Neuron (in vitro differentiated cells): ENCODE results near the gene DOCK2.

Experiments used
- H2AFZ ChIP-seq: one replicate; pipeline ENCODE4 v1.6.1; 2013; ENCODE audit warnings: low read depth, mild to moderate bottlenecking, inconsistent platforms, low read length, moderate library complexity
- H3K27me3 ChIP-seq: one replicate; pipeline ENCODE4 v1.6.1; 2013; ENCODE audit warnings: low read length; ENCODE audit not compliant: insufficient read depth
- H3K36me3 ChIP-seq: one replicate; pipeline ENCODE4 v1.6.1; 2013; ENCODE audit warnings: low read length; ENCODE audit not compliant: insufficient read depth
- H3K4me1 ChIP-seq: one replicate; pipeline ENCODE4 v1.6.1; 2013; ENCODE audit warnings: low read length; ENCODE audit not compliant: insufficient read depth
- H3K4me3 ChIP-seq: 2 replicates; pipeline ENCODE4 v1.5.1; 2013; ENCODE audit warnings: mild to moderate bottlenecking, low read length, moderate library complexity
- H3K9me3 ChIP-seq: one replicate; pipeline ENCODE4 v1.6.1; 2013; ENCODE audit warnings: low read length

Gene DOCK2

DNA sequence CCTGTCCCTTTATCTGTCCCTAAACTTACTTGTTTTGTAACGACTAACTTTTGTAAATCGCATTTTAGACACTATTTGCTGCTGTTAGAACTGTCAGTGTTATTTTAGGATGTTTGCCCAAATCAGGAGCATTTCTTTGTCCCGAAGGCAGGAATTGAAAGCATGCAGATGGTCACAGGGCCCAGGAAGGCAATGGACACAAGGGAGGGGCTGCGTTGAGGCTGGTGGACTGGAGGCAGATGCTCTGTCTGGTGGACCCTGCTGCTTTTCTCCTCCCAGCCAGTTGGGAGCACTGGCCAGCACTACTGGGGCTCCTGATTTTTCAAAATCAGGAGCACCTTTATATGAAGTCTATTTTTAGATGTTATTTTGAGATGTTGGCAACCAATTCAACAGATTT lies 31.7 kb downstream of the DOCK2 start:
- no peaks in the 10 kb centered on the region for H3K9me3 ChIP-seq
- no peaks in the 10 kb centered on the region for H3K36me3 ChIP-seq
- no peak overlapping the region for H2AFZ ChIP-seq
- H3K4me1 ChIP-seq, result no peaks in the 10 kb centered on the region
- H3K27me3 ChIP-seq, result no peaks in the 10 kb centered on the region
- H3K4me3 ChIP-seq, result no peak overlapping the region

DNA sequence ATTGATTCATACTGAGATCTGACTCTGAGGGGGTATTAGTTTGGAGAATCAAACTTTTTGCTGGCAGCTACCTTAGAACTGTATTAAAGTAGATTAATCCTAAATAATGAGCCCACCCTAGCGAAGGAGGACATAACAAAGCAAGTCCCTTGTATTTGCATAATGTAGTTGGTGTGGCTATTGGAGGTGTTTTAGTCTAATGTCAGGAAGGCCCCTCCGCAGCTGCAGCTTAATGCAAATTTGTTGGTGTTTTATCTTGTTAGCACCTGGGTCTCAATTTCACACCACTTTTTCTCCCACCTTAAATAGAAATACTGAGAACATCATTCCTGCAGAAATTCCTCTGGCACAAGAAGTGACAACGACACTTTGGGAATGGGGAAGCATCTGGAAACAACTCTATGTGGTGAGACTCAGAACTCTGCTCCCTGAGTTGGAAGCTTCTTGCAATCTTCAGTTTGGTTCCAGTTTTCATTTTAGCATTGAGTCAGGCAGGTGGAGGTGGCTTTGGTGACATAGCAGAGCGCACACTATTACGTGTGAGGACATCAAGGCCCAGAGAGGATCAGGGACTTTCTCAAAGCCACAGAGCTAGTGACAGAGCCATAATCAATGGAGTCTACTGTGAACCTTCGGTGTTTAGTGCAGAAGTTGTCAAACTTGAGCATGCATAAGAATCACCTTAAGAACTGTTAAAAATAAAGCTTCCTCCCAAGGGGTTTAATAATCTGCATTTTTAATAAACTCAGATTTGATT lies 33.9 kb downstream of the DOCK2 start:
- Histone ChIP-seq H2AFZ (no peak overlapping the region), H3K4me3 (no peak overlapping the region), H3K9me3 (no peaks in the 10 kb centered on the region), H3K36me3 (no peaks in the 10 kb centered on the region), H3K27me3 (no peaks in the 10 kb centered on the region), H3K4me1 (no peaks in the 10 kb centered on the region)

DNA sequence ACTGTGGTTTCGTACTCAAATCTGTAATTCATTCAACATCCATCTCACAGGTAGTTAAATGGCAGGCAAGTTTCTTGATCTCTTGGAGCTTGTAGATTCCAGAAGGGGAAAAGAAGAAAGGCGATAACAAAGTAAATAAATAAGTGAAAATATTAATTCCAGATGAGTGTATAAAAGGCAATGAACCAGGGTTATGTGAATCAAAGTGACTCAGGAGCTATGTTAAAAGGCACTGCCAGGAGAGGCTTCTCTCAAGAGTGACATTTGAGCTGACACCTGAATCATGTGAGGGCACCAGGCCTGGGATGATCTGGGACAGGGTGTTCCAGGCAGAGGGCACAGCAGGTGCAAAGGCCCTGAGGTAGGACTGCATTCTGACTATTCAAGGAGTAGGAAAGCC lies 45.0 kb downstream of the DOCK2 start:
- H2AFZ ChIP-seq, result no peak overlapping the region
- H3K4me1 ChIP-seq, result no peaks in the 10 kb centered on the region
- H3K9me3 ChIP-seq, result no peaks in the 10 kb centered on the region
- H3K27me3 ChIP-seq, result no peaks in the 10 kb centered on the region
- no peak overlapping the region for H3K4me3 ChIP-seq
- H3K36me3 ChIP-seq, result no peaks in the 10 kb centered on the region

- Histone ChIP-seq H2AFZ (no peak overlapping the region), H3K4me1 (no peaks in the 10 kb centered on the region), H3K4me3 (no peak overlapping the region), H3K36me3 (no peaks in the 10 kb centered on the region), H3K9me3 (no peaks in the 10 kb centered on the region), H3K27me3 (no peaks in the 10 kb centered on the region)
These were observed 49.1 kb downstream of the DOCK2 start for GRCh38 chr5:169686137-169686536.

DNA sequence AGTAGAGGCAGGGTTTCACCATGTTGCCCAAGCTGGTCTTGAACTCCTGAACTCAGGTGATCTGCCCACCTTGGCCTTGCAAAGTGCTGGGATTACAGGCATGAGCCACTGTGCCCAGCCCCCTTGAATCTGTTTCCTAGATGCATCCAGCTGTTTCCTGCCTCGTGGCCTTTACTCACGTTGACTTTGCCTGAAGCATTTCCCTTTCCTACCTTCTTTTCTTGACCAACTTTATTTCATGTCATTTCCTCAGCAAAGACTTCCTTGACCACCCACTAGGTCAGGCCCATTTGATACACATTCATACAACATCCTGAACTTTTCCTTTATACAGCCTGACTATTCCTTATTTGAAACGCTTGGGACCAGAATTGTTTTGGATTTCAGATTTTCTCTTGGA lies 51.0 kb downstream of the DOCK2 start:
- no peaks in the 10 kb centered on the region for H3K36me3 ChIP-seq
- H3K4me3 ChIP-seq, result no peak overlapping the region
- no peaks in the 10 kb centered on the region for H3K4me1 ChIP-seq
- H2AFZ ChIP-seq, result no peak overlapping the region
- H3K9me3 ChIP-seq, result no peaks in the 10 kb centered on the region
- no peaks in the 10 kb centered on the region for H3K27me3 ChIP-seq

- Histone ChIP-seq H3K4me3 (no peak overlapping the region), H3K36me3 (no peaks in the 10 kb centered on the region), H3K4me1 (no peaks in the 10 kb centered on the region), H3K27me3 (no peaks in the 10 kb centered on the region), H3K9me3 (no peaks in the 10 kb centered on the region), H2AFZ (no peak overlapping the region)
These were observed 54.4 kb downstream of the DOCK2 start for GRCh38 chr5:169691471-169691870.

DNA sequence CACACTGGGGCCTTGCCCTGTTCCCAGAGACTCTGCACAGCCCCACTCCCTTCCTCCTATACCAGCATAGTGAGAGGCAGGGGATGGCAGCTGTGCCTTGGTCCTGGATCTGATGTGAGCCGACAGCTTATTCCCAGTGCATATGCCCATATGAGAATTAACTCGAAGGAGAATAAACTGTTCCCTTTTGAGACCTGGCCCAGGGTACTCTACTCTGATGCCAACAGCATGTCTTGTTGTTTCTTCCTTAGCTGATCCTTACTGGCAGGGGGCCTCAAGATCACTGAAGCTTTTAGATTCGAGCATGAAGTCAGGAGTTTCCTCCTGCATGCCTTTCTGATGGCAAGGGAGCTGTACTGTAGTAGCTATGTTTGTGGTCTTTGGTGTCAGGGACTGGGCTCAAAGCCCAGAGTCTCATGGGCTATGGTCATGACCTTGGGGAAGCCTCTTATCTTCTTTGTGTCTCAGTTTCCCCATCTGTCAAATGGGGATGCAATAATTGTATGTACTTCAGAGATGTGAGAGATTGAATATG lies 57.1 kb downstream of the DOCK2 start:
- Histone ChIP-seq H3K27me3 (no peaks in the 10 kb centered on the region), H3K9me3 (no peaks in the 10 kb centered on the region), H3K4me3 (no peak overlapping the region), H2AFZ (no peak overlapping the region), H3K4me1 (no peaks in the 10 kb centered on the region), H3K36me3 (no peaks in the 10 kb centered on the region)

GRCh38 chr5:169695025-169695625 lies 58.0 kb downstream of the DOCK2 start:
- Histone ChIP-seq H2AFZ (no peak overlapping the region), H3K9me3 (no peaks in the 10 kb centered on the region), H3K4me1 (no peaks in the 10 kb centered on the region), H3K27me3 (no peaks in the 10 kb centered on the region), H3K36me3 (no peaks in the 10 kb centered on the region), H3K4me3 (no peak overlapping the region)

- Histone ChIP-seq H3K4me1 (no peaks in the 10 kb centered on the region), H3K9me3 (no peaks in the 10 kb centered on the region), H2AFZ (no peak overlapping the region), H3K27me3 (no peaks in the 10 kb centered on the region), H3K36me3 (no peaks in the 10 kb centered on the region), H3K4me3 (no peak overlapping the region)
These were observed 58.9 kb downstream of the DOCK2 start for GRCh38 chr5:169695919-169696490.

GRCh38 chr5:169696621-169697510 lies 59.8 kb downstream of the DOCK2 start:
- Histone ChIP-seq H3K9me3 (no peaks in the 10 kb centered on the region), H2AFZ (no peak overlapping the region), H3K36me3 (no peaks in the 10 kb centered on the region), H3K4me3 (no peak overlapping the region), H3K27me3 (no peaks in the 10 kb centered on the region), H3K4me1 (no peaks in the 10 kb centered on the region)

DNA sequence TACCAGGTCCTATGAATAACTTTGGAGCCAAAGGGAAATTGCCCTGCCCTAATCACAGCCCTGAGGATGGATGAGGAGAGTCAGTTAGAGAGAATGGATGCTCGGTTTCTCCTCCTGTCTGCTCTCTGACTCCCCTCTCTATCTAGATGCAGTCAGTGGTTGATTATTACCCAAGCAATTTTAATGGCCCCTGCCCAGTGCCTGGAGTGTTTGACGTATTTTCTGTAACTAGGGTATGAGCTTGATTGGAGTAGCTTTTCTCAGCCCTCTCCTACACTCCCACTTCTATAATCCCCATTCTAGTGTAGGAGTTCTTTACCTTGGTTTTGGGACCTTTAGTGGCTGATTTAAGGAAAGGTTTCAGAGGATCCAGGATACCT lies 60.4 kb downstream of the DOCK2 start:
- Histone ChIP-seq H3K4me1 (peaks cover 4% of the 10 kb centered on the region), H3K4me3 (no peak overlapping the region), H3K36me3 (no peaks in the 10 kb centered on the region), H2AFZ (no peak overlapping the region), H3K9me3 (no peaks in the 10 kb centered on the region), H3K27me3 (no peaks in the 10 kb centered on the region)

DNA sequence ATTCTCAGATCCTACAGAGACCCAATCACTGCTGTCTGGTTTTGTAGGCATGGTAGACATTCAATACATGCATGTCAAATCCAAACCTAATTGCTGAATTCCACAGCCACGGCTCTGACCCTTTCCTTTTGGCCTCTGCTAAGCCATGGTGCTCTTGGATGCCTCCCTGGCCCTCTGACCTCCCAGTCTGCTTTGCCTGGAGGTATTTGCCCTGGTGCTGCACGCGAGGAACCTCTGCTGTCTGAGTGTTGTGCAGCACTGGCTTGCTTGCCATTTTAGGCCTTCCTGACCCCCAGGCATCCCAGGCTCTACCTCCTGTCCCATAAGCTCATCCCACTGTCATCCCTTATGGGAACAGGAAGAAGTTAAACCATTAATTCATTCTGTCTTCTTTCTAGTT lies 60.9 kb downstream of the DOCK2 start:
- Histone ChIP-seq H3K4me3 (no peak overlapping the region), H3K9me3 (no peaks in the 10 kb centered on the region), H2AFZ (no peak overlapping the region), H3K4me1 (peaks cover 4% of the 10 kb centered on the region), H3K27me3 (no peaks in the 10 kb centered on the region), H3K36me3 (no peaks in the 10 kb centered on the region)

DNA sequence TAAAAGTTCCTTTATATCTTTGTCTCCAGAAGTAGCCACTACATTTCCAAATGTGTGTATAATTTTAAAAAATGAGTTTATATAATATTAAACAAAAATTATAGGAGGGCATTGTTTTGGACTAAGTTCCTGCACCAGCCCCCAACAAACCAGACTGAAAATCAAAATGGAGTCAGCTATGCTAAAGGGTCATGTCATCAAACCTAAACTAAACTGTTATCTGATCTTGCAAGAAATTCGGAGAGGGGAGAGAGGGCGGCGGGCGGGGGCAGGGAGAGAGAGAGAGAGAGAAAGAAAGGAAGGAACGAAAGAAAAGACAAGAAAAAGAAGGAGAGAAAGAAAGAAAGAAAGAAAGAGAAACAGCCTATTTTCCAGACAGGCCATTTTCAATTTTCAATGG lies 63.5 kb downstream of the DOCK2 start:
- Histone ChIP-seq H3K9me3 (no peaks in the 10 kb centered on the region), H3K27me3 (no peaks in the 10 kb centered on the region), H2AFZ (no peak overlapping the region)

More for the DNA sequence above, 63.5 kb downstream of the DOCK2 start:
- Histone ChIP-seq H3K36me3 (no peaks in the 10 kb centered on the region), H3K4me3 (no peak overlapping the region), H3K4me1 (peaks cover 4% of the 10 kb centered on the region)
